Measurements from ENCODE around the gene TPM2.
A peak's percentile ranks its signal among the peaks of the same experiment; 100 is the strongest.

Gene TPM2

GRCh38 chr9:35717132-35717870 lies 27.6 kb upstream of the TPM2 start:
- no peak for DNase-seq

- DNase-seq = no peak
These were observed 26.5 kb upstream of the TPM2 start for GRCh38 chr9:35716230-35716629.

DNA sequence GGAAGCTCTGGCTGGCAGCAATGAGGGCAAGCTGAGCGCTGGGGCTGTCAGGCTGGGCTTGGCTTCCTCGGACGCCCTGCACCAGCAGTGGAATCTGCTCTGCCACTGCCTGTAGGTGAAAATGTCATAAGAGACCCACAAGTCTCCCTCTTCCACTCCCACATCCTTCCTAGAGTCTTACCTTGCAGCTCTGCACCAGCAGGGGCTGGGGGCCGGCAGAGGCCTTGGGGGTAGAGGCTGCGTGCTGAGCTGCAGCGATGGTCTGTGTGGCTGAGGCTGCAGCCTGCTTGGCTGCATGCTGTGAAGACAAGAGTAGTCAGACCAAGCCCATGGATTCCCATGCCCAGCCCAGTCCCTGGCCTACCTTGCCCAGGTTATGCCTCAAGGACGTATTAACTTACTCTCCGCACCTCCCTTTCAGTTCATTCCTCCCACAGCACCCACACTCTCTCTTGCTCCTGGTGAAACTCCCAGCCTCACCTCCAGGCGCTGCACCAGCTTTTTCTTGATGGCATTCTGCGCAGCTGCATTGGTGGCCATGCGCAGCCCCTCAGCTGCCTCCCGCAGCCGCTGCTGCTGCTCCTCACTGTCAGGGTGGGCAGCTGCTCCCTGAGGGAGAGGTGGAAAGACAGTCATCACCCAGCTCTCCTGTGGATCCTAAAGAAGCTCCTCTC lies 25.0 kb upstream of the TPM2 start:
- no peak for DNase-seq

GRCh38 chr9:35714123-35714522 lies 24.4 kb upstream of the TPM2 start:
- no peak for DNase-seq

- DNase-seq = no peak
These were observed 23.9 kb upstream of the TPM2 start for GRCh38 chr9:35713578-35713977.

DNA sequence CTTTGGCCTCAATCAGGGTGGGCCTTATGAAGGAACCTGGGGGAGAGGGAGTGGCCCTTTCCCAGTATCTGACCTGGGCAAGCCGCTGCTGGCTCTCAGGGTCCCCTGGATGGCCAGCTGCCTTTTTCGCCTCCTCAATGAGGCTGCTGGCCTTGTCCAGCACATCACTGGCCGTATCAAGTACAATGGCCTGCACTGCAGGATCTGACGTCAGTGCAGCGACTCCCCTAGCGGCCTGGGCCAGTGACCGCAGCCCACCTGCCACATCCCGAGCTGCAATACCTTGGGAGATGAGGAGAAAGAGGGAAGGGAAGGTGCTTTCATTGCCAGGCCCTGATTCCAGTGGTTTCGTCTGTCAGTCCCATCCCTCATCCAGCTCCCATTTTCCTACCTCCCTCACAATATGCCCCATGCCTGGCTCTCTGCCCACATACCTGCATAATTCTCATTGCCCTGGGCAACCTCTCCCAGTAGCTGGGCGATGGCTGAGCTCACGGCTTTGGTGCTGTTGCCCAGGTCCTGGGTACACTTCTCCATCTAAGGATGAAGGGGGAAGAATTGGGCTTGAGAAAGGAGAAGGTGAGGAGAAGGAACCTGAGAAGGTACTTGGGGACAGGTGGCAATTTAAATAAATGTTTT lies 23.2 kb upstream of the TPM2 start:
- DNase-seq = peak; percentile 17

DNA sequence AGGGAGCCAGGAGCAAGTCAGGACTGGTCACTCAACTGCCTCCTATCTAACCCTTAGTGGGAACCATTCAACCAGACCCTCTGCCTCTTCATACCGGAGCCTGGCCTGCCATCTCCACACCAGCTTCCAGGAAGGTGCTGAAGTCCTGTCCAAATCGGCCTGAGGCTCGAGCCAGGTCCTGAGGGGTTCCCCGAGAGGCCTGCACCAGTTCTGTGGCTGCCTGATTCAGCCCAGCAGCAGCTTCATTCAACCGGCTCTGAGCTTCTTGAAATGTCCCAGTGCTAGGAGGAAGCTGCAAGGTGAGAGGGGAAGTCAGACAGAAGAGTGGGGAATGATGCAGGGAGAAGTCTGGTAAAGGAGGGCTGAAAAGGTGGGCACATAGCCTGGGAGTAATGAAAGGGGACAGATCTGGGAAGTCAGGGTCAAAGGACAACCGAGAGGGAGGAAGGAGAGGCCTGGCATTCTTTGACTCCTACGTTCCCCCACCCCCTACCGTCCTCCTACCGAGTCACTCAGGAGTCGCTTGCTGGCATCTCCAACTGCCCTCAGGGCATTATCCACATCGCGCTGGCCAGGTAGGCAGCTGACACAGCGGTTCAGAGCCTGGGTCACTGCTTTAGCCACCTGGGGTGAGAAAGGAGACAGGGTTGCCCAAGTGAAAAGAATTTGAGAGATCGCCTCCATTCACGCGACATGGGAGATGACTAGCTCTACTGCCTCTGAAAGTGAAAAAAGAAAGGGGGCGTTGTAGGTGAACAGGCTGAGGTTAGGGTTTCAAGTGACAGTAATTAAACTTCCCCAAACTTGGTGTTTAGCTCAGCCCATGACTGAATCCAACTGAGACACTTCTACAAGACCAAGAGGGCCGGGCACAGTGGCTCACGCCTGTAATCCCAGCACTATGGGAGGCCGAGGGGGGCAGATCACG lies 22.0 kb upstream of the TPM2 start:
- no peak for DNase-seq

- DNase-seq = no peak
These were observed 21.2 kb upstream of the TPM2 start for GRCh38 chr9:35710818-35711500.

DNA sequence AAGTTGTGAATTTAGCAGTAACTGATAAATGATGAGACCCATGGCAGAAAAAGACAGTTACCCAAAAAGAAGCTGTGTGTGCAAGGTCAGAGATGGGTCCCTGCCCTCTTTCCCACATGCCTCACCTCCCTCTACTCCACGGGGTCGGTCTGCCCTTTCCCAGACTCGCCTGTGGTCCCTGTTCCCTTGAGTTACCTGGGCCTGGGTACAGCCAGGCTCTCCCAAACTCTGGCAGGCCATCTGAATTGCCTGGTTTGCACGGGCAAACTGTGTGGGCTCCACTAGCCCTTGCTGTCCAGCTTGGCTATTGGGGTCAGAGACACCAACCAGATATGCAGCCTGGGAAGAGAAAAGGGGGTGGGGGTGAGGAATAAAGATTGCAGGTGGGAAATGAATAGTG lies 18.4 kb upstream of the TPM2 start:
- no peak for DNase-seq

GRCh38 chr9:35706951-35707350 lies 17.2 kb upstream of the TPM2 start:
- DNase-seq = no peak

DNA sequence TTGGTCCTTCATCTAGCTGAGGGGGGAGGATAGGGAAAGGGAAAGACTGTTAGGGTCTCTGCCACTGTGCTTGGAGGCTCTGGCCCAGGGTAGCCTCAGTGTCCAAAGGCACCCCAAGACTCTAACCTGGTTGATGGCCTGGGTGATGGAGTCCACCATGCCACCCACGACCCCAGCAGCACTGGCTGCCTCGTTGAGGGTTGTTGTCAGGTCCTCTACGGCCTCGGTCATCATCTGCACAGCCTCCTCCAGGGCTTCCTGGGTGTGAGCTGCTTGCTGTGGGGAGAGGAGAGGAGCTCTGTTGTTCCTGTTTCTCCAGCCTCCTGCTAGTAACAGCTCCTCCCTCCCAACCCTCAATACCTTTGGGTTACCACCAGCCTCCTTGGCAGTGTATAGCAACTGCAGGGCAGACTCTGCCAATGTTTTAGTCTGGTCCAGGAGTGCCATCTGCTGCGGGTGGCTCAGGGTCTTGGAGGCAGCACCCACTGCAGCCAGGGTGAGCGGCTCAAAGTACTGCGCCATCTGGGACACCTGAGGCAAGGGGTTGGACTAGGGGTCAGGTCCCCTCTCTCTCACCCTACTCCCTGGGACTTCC lies 16.2 kb upstream of the TPM2 start:
- no peak for DNase-seq

DNA sequence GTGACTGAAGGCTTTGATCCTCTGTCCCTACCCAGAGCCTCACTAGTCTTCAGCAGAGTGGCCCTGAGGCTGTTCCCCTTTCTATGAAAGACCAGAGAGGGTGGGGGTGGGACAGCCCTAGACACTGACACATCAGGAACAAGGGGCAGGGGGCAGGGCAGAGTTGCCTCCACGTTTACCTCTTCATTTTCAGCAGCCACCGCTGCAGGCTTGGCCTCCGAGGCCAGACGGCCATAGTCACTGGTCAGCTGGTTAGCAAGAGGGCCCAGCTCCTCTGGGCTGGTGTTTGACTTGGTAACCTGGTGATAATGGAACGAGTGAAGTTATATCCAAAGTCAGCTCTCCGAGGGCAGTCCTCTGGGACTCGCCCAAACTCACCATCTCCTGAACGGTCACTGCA lies 15.6 kb upstream of the TPM2 start:
- DNase-seq = no peak

DNA sequence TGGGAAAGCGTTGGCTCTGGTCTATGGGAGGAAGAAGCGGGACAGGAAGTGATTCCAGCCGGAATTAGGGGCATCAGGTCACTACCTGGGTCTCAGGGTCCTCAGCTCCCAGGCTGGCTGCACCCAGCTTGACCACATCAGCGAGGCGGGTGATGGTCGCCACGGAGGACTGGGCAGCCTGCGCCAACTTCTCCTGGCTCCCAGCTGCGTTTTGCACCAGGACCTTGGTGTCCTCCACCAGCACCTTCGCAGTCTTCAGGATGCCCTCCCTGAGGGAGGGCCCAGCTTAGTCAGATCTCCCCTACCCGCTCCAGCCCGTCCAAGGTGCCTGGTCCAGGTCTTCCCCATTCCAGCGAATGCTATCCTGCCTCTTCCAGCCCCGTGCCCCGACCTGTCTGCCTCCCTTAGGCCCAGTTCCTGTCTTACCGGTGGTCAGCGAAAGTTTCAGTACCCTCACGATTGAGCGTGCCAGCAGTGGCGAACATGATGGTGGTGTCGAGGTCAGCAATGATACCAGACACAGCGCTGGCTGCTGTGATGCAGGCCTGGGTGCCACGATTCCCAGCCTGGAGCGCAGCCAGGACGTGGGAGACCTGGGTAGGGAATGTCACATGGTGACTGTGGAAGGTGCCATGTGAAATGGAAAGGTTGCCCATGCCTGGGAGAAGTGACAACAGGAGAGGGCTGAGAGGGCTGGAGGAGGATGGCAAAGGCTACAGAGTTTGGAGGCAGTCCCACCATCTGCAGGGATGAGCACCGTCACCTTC lies 14.4 kb upstream of the TPM2 start:
- no peak for DNase-seq

DNA sequence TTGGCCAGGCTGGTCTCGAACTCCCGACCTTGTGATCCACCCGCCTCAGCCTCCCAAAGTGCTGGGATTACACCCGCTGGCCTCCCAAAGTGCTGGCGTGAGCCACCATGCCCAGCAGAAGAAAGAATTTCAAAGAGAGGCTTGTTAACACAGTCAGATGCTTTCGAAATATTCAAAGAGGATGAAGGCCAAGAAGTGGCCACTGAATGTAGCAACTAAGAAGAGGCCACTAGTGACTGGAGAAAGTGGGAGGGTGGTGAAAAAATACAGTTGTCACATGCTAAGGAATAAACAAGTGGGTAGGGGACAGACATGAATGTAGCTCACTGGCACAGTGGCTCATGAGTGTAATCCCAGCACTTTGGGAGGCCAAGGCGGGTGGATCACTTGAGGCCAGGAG lies 13.0 kb upstream of the TPM2 start:
- no peak for DNase-seq

DNA sequence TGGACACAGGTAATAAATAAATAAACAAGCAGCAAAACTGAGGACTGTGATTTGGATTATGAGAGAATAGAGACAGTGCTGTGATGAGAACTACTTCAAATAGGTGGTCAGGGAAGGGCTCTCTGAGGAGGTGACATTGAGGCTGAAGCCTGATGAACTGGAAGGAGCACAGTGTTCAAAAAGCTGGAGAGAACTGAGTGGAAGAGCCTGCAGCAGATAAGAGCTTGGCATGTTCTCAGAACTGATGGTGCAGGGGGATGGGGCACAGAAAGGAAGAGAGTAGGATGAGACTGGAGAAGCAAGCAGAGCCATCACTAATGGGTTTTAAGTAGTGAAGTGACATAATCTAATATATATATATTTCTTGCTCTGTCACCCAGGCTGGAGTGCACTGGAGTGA lies 11.2 kb upstream of the TPM2 start:
- no peak for DNase-seq

- no peak for DNase-seq
These were observed 10.3 kb upstream of the TPM2 start for GRCh38 chr9:35700031-35700430.

DNA sequence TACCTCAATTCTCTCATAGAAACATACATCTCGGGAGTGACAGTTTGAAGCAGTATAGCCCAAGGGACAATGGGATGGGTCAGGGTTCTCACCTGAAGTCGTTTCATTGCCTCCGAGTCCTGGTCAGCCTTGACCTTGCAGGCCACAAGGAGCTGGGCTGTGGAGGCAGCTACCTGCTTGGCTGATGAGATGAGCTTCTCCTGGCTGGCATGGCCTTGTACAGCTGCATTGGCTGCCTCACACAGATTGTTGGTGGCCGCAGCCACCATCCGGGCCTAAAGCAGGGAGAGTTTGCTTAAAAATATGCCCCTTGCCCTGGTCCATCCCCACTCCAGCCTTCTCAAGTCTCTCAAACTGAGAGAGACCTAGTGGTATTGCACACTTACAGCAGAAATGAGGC lies 8.5 kb upstream of the TPM2 start:
- DNase-seq = no peak

GRCh38 chr9:35697486-35697885 lies 7.8 kb upstream of the TPM2 start:
- no peak for DNase-seq

- DNase-seq = peak; percentile 11
These were observed 6.9 kb upstream of the TPM2 start for GRCh38 chr9:35696520-35697215.

DNA sequence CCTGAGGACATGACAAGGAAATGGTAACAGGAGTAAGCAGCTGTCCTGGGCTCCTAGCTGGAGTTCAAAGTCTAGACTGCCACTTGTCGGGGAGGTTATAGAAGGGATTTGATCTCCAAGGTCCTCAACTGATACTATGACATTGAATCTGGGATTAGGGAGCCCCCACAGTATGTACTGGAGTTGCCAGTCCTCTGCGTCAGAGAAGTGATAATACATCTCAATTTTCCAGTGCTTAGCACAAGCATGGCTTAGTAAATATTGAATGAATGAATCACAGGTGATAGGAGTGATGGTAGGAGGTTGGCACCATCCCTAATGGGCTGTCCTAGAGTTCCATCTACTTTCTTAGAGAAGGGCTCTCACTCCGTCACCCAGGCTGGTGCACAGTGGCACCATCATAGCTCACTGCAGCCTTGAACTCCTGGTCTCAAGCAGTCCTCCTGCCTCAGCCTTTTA lies 6.2 kb upstream of the TPM2 start:
- DNase-seq = peak; percentile 3

All from NCI-H226 (cell line).